HEK293T (cell line): ENCODE results near the gene NPC1.

Experiments
- CTCF ChIA-PET: fragments of 350-600 bp; formaldehyde crosslinking; extraction: SDS; loops from one replicate; lab custom pipeline; 2021; ENCODE audit warnings: antibody characterized with exemption, inconsistent platforms; lab: Yijun Ruan, JAX
- POLR2A ChIA-PET: fragments of 350-600 bp; formaldehyde crosslinking; extraction: SDS; loops from one replicate; lab custom pipeline; 2020; ENCODE audit warnings: antibody characterized with exemption, inconsistent platforms; lab: Yijun Ruan, JAX
- DNase-seq: peaks from one replicate; pipeline ENCODE4 v3.0.0; 2012; ENCODE audit warnings: mixed read lengths; ENCODE audit errors: extremely low spot score
- ARNT ChIP-seq: fragments of 450-650 bp; IDR thresholded peaks from 2 replicates; pipeline ENCODE4 v1.6.1; 2017; ENCODE audit warnings: mild to moderate bottlenecking
- BHLHE40 ChIP-seq: fragments of 450-650 bp; IDR thresholded peaks from 2 replicates; pipeline ENCODE4 v1.6.1; 2016; ENCODE audit warnings: mild to moderate bottlenecking, moderate library complexity, borderline replicate concordance
- CTBP1 ChIP-seq: fragments of 450-650 bp; IDR thresholded peaks from 2 replicates; pipeline ENCODE4 v1.6.1; 2016; ENCODE audit warnings: borderline replicate concordance
- ELF4 ChIP-seq: fragments of 450-650 bp; IDR thresholded peaks from 2 replicates; pipeline ENCODE4 v1.6.1; 2017; ENCODE audit warnings: antibody characterized with exemption
- FOXA1 ChIP-seq: fragments of 450-650 bp; IDR thresholded peaks from 2 replicates; pipeline ENCODE4 v1.6.1; 2016; ENCODE audit warnings: mild to moderate bottlenecking
- FOXK2 ChIP-seq: fragments of 450-650 bp; IDR thresholded peaks from 2 replicates; pipeline ENCODE4 v1.6.1; 2016; ENCODE audit warnings: mild to moderate bottlenecking
- FOXM1 ChIP-seq: fragments of 450-650 bp; IDR thresholded peaks from 2 replicates; pipeline ENCODE4 v1.6.1; 2017; ENCODE audit warnings: mild to moderate bottlenecking, borderline replicate concordance
- HDGF ChIP-seq: fragments of 450-650 bp; IDR thresholded peaks from 2 replicates; pipeline ENCODE4 v1.6.1; 2017; ENCODE audit warnings: antibody characterized with exemption, borderline replicate concordance
- L3MBTL2 ChIP-seq: fragments of 450-650 bp; conservative IDR thresholded peaks from 2 replicates; pipeline ENCODE4 v1.6.1; 2016; ENCODE audit warnings: mild to moderate bottlenecking
- LEF1 ChIP-seq: fragments of 450-650 bp; IDR thresholded peaks from 2 replicates; pipeline ENCODE4 v1.6.1; 2017; ENCODE audit warnings: mild to moderate bottlenecking, borderline replicate concordance
- NFRKB ChIP-seq: fragments of 450-650 bp; IDR thresholded peaks from 2 replicates; pipeline ENCODE4 v1.6.1; 2016; ENCODE audit warnings: mild to moderate bottlenecking, moderate library complexity
- PKNOX1 ChIP-seq: fragments of 450-650 bp; IDR thresholded peaks from 2 replicates; pipeline ENCODE4 v1.6.1; 2016
- SP1 ChIP-seq: fragments of 450-650 bp; IDR thresholded peaks from 2 replicates; pipeline ENCODE4 v1.6.1; 2017
- SUZ12 ChIP-seq: fragments of 450-650 bp; IDR thresholded peaks from 2 replicates; pipeline ENCODE4 v1.6.1; 2016; ENCODE audit warnings: mild to moderate bottlenecking
- TARDBP ChIP-seq: fragments of 450-650 bp; IDR thresholded peaks from 2 replicates; pipeline ENCODE4 v1.6.1; 2016
- ZNF384 ChIP-seq: fragments of 450-650 bp; IDR thresholded peaks from 2 replicates; pipeline ENCODE4 v1.6.1; 2016

NPC1 gene

GRCh38 chr18:23528580-23529472, 57.5 kb downstream of the NPC1 start:
- ChIA-PET CTCF (interaction anchor here (1.1 to 1.5 kb wide), 2 partner anchors 13 to 22 kb away, joined by 5 read pairs; no protein-coding TSS in a partner anchor), POLR2A (no interaction called here)
- TF ChIP-seq FOXK2, result no peak
- DNase-seq, result no peak

GRCh38 chr18:23526501-23527063, 59.7 kb downstream of the NPC1 start:
- DNase-seq, result no peak
- ChIA-PET CTCF (interaction anchor here (1.3 kb wide), 1 partner anchor 11 kb away, joined by 3 read pairs; no protein-coding TSS in a partner anchor), POLR2A (no interaction called here)
- TF ChIP-seq LEF1 (no peak), FOXK2 (no peak), FOXA1 (no peak), PKNOX1 (no peak), BHLHE40 (no peak), NFRKB (no peak), SP1 (no peak), FOXM1 (no peak), ELF4 (no peak), SUZ12 (no peak)

- ChIA-PET CTCF (interaction anchor here (0.7 to 0.9 kb wide), 2 partner anchors 9 to 26 kb away, joined by 3 to 4 read pairs; no protein-coding TSS in a partner anchor), POLR2A (no interaction called here)
- no peak for TF ChIP-seq ELF4
- TF ChIP-seq TARDBP, result no peak
- no peak for TF ChIP-seq BHLHE40
- TF ChIP-seq SUZ12, result no peak
- TF ChIP-seq FOXM1, result no peak
- no peak for TF ChIP-seq SP1
- TF ChIP-seq CTBP1, result no peak
- DNase-seq, result no peak
Measured at GRCh38 chr18:23524213-23524707, 62.0 kb downstream of the NPC1 start.

GRCh38 chr18:23523429-23524212, 62.7 kb downstream of the NPC1 start:
- TF ChIP-seq BHLHE40, result no peak
- no peak for TF ChIP-seq HDGF
- no peak for TF ChIP-seq ZNF384
- no peak for TF ChIP-seq FOXK2
- TF ChIP-seq TARDBP, result no peak
- no peak for TF ChIP-seq SP1
- TF ChIP-seq LEF1, result no peak
- no peak for TF ChIP-seq ARNT
- TF ChIP-seq ELF4, result no peak
- TF ChIP-seq NFRKB, result no peak
- TF ChIP-seq FOXA1, result no peak
- no peak for TF ChIP-seq PKNOX1
- TF ChIP-seq L3MBTL2, result no peak
- TF ChIP-seq CTBP1, result no peak
- no peak for TF ChIP-seq FOXM1
- no peak for TF ChIP-seq SUZ12
- no peak for DNase-seq
- ChIA-PET POLR2A (no interaction called here), CTCF (interaction anchor here (0.7 to 0.9 kb wide), 2 partner anchors 9 to 25 kb away, joined by 3 to 4 read pairs; no protein-coding TSS in a partner anchor)

- TF ChIP-seq HDGF, result no peak
- no peak for TF ChIP-seq ZNF384
- no peak for TF ChIP-seq SUZ12
- no peak for TF ChIP-seq L3MBTL2
- no peak for TF ChIP-seq BHLHE40
- no peak for TF ChIP-seq LEF1
- no peak for TF ChIP-seq FOXM1
- TF ChIP-seq ARNT, result no peak
- TF ChIP-seq ELF4, result no peak
- no peak for TF ChIP-seq TARDBP
- TF ChIP-seq CTBP1, result no peak
- TF ChIP-seq SP1, result no peak
- TF ChIP-seq FOXA1, result no peak
- TF ChIP-seq FOXK2, result no peak
- TF ChIP-seq NFRKB, result no peak
- no peak for TF ChIP-seq PKNOX1
- DNase-seq, result no peak
- ChIA-PET CTCF (interaction anchor here (1.2 kb wide), 1 partner anchor 66 kb away, joined by 3 read pairs; no protein-coding TSS in a partner anchor), POLR2A (interaction anchor here (1.3 kb wide), 1 partner anchor 84 kb away, joined by 3 read pairs; a partner anchor contains a TSS)
Measured at GRCh38 chr18:23521907-23522306, 64.4 kb downstream of the NPC1 start.
